ENCODE results near the gene KRTAP10-4.

KRTAP10-4 gene

DNA sequence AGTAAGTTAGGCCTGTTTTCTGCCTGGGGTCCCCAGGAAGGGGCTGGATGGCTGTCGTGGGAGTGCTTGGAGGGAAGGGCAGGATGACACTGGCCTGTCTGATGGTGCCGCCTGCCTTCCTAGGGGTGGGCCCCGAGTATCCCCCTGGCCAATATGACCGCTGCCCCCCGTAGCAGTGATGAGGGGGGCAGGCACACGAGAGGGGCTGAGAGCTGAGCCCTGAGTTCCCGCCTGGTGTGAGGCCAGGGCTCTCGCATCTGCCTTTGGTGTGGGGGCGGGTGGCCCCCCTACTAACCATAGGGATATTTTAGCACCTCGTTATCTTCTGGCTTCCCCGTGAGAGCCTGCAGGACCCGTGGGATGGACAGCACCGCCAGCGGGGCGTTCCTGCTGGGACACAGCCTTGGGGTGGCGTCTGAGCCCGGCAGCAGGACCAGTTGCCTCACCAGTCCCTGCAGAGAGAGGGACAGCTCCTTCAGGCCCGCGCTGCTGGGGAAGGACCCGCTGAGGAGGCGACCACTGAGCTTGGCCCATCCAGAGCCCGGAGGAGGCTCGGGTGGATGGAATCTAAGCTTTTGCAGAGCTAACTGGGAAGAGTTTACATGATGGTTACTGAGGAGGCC lies 43.9 kb upstream of the KRTAP10-4 start:
- no peaks in the 10 kb centered on the region for H3K36me3 ChIP-seq (ENCODE audit: insufficient read depth)
- no peaks in the 10 kb centered on the region for H3K79me2 ChIP-seq (ENCODE audit: insufficient read depth, low read depth)
- TF ChIP-seq, protein P1, sequence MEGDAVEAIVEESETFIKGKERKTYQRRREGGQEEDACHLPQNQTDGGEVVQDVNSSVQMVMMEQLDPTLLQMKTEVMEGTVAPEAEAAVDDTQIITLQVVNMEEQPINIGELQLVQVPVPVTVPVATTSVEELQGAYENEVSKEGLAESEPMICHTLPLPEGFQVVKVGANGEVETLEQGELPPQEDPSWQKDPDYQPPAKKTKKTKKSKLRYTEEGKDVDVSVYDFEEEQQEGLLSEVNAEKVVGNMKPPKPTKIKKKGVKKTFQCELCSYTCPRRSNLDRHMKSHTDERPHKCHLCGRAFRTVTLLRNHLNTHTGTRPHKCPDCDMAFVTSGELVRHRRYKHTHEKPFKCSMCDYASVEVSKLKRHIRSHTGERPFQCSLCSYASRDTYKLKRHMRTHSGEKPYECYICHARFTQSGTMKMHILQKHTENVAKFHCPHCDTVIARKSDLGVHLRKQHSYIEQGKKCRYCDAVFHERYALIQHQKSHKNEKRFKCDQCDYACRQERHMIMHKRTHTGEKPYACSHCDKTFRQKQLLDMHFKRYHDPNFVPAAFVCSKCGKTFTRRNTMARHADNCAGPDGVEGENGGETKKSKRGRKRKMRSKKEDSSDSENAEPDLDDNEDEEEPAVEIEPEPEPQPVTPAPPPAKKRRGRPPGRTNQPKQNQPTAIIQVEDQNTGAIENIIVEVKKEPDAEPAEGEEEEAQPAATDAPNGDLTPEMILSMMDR (conservative IDR thresholded peaks at IDR 0.05; ENCODE audit: low read depth, low read length), result no peak
- no peak overlapping the region for H2AFZ ChIP-seq (ENCODE audit: low read depth)
- peaks cover 51% of the 10 kb centered on the region for H3K27me3 ChIP-seq (ENCODE audit: insufficient read depth, low read depth)
- no peak overlapping the region for H3K27ac ChIP-seq
- H3K4me3 ChIP-seq (IDR thresholded peaks at IDR 0.05; ENCODE audit: insufficient read depth, low read depth, low read length), result no peak overlapping the region
- no peak overlapping the region for H3K4me2 ChIP-seq
- no peak overlapping the region for H3K9ac ChIP-seq
- no peaks in the 10 kb centered on the region for H4K20me1 ChIP-seq (ENCODE audit: insufficient read depth)
- H3K4me1 ChIP-seq (ENCODE audit: low read depth, poor library complexity, severe bottlenecking), result no peaks in the 10 kb centered on the region

DNA sequence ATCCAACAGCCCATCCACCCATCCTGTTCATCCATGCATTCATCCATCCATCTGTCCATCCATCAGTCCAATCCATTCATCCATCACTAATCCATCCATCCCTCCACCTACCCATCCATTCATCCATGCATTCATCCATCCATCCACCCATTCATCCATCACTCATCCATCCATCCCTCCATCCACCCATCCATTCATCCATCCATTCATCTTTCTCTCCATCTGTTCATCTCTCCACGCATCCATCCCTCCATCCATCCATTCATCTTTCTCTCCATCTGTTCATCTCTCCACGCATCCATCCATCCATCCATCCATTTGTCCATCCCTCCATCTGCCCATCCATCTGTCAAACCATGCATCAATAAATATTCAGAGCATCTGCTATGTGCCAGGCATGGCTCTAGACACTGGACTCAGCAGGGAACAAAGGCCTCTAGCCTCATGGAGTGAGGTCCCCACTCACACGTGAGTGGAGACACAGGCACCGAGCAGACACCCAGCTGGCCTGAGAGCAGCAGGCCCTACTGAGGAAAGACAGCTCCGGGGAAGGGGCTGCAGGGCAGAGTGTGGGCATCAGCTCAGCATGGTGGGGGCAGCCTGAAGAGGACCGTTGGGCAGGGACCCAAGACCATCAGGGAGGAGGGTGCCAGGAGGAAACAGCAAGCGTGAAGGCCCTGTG lies 43.2 kb upstream of the KRTAP10-4 start:
- Histone ChIP-seq H2AFZ (ENCODE audit: low read depth) (no peak overlapping the region), H3K4me3 (IDR thresholded peaks at IDR 0.05; ENCODE audit: insufficient read depth, low read depth, low read length) (no peak overlapping the region), H3K4me2 (no peak overlapping the region), H3K27ac (no peak overlapping the region), H3K79me2 (ENCODE audit: insufficient read depth, low read depth) (no peaks in the 10 kb centered on the region), H3K4me1 (ENCODE audit: low read depth, poor library complexity, severe bottlenecking) (no peaks in the 10 kb centered on the region), H4K20me1 (ENCODE audit: insufficient read depth) (no peaks in the 10 kb centered on the region), H3K9ac (no peak overlapping the region), H3K36me3 (ENCODE audit: insufficient read depth) (no peaks in the 10 kb centered on the region), H3K27me3 (ENCODE audit: insufficient read depth, low read depth) (peaks cover 51% of the 10 kb centered on the region)
- TF ChIP-seq, protein P1 (conservative IDR thresholded peaks at IDR 0.05; ENCODE audit: low read depth, low read length), result no peak

DNA sequence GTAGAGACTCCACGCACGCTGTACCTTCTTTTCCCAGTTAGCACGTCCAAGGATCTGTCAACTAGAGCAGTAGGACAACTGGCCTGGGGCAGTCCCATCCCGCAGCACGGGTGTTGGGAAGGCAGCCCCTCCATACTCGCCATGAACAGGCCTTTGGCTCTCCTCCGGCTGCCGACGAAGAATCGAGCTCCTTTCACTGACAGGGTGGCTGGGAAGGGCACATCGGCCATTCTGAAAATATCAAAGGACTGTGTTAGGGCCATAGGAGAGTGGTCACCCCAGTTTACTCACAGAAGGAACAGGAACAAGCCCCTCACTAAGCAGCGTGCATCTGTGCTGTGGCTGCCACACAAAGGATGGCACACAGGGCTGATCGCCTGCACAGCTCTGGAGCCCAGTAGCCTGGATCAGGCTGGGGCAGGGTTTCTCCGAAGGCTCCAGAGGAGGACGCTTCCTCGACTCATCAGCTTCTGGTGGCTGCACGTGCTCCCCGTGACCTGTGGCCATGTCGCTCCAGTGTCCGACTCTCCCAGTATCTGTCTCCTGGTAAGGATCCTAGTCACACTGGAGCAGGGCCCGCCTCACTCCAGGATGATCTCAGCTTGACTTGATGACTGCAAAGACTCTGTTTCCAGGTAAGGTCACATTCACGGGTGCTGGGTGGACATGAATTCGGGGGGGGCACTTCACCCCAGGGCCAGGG lies 42.5 kb upstream of the KRTAP10-4 start:
- Histone ChIP-seq H2AFZ (ENCODE audit: low read depth) (no peak overlapping the region), H3K9ac (no peak overlapping the region), H3K27me3 (ENCODE audit: insufficient read depth, low read depth) (peaks cover 50% of the 10 kb centered on the region), H3K27ac (no peak overlapping the region), H3K4me2 (no peak overlapping the region), H3K4me3 (IDR thresholded peaks at IDR 0.05; ENCODE audit: insufficient read depth, low read depth, low read length) (no peak overlapping the region), H3K4me1 (ENCODE audit: low read depth, poor library complexity, severe bottlenecking) (no peaks in the 10 kb centered on the region), H4K20me1 (ENCODE audit: insufficient read depth) (no peaks in the 10 kb centered on the region), H3K79me2 (ENCODE audit: insufficient read depth, low read depth) (no peaks in the 10 kb centered on the region), H3K36me3 (ENCODE audit: insufficient read depth) (no peaks in the 10 kb centered on the region)
- TF ChIP-seq, protein P1 (conservative IDR thresholded peaks at IDR 0.05; ENCODE audit: low read depth, low read length), result no peak

DNA sequence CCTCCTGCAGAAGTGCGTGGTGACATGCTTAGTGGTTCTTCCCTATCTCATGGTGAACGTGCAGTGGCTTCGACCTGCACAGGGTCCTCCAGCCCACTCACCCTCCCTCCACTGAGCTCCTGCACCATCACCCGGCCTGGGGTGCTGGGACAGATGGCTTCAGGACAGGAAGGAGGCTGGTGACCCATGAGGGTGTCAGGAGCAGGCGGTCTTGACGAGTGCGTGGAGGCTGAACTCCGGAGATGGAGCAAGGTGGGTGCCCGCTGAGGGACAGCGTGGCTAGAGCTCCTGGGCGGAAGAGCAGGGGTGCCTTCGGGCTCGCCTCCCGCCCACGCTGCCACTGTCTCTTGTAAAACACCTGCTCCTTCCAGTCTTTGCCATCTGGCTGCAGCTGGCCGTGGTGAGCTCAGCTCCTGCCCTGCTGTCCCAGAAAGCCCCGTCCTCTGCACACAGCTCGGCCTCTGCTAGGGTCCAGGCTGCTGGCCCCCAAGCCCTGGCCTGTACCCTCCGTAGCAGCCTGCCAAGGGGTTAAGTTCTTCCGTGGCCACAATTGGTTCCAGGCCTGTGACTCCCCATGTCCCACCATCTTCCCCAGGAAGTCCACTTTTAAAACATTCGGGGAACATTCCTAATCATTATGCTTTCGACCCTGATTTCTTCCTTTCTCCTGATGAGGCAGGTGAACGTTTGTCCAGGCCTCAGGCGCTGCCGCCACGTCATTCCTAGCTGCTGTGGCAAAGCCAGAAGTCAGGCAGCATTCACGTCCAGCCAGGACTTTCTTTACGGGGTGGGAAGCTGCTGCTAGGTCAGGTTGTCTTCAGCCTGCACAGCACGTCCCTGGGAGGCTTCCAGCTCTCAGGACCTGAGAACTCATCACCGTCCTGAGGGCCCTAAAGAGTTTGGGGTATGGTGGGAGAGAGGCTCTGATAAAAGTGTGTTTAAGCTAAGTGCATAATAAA lies 41.6 kb upstream of the KRTAP10-4 start:
- Histone ChIP-seq H3K79me2 (ENCODE audit: insufficient read depth, low read depth) (no peaks in the 10 kb centered on the region), H3K4me1 (ENCODE audit: low read depth, poor library complexity, severe bottlenecking) (no peaks in the 10 kb centered on the region), H3K4me3 (IDR thresholded peaks at IDR 0.05; ENCODE audit: insufficient read depth, low read depth, low read length) (no peak overlapping the region), H3K4me2 (no peak overlapping the region), H3K36me3 (ENCODE audit: insufficient read depth) (no peaks in the 10 kb centered on the region), H3K27ac (no peak overlapping the region), H3K9ac (no peak overlapping the region), H2AFZ (ENCODE audit: low read depth) (no peak overlapping the region), H4K20me1 (ENCODE audit: insufficient read depth) (no peaks in the 10 kb centered on the region), H3K27me3 (ENCODE audit: insufficient read depth, low read depth) (peaks cover 51% of the 10 kb centered on the region)
- TF ChIP-seq, protein P1 (conservative IDR thresholded peaks at IDR 0.05; ENCODE audit: low read depth, low read length), result no peak

Data from KMS-11 (cell line).